Stimulated activated CD4-positive, alpha-beta T cell treated with anti-CD3 and anti-CD28 coated beads, Interleukin-15, amount 100 ng/mL, for 48 hours (primary cell): ENCODE measurements around the gene ADGRG3.
A peak's percentile ranks its signal among the peaks of the same experiment; 100 is the strongest.

Experiments
- DNase-seq, 2 donors: peaks; one replicate each; pipeline ENCODE4 v3.0.0-alpha.2; 2020; ENCODE audit warnings: low read depth in 2 of 2

ADGRG3 gene

GRCh38 chr16:57668263-57668571 is at the start of gene ADGRG3:
TSS of gene ADGRG3 (plus strand) at chr16:57668306. CDS start at chr16:57668348, 42 bp downstream.
- DNase-seq: no peak

- no peak for DNase-seq
These were observed 48.9 kb upstream of the ADGRG3 start for GRCh38 chr16:57619133-57619605.

GRCh38 chr16:57619606-57620334 is 48.3 kb upstream of the ADGRG3 start:
- DNase-seq: no peak

- no peak for DNase-seq
These were observed 47.5 kb upstream of the ADGRG3 start for GRCh38 chr16:57620335-57621231.

GRCh38 chr16:57621521-57622271 is 46.4 kb upstream of the ADGRG3 start:
- no peak for DNase-seq

GRCh38 chr16:57622361-57623250 is 45.5 kb upstream of the ADGRG3 start:
- no peak for DNase-seq

- DNase-seq: no peak
These were observed 44.7 kb upstream of the ADGRG3 start for GRCh38 chr16:57623251-57624043.

- DNase-seq: no peak
These were observed 43.9 kb upstream of the ADGRG3 start for GRCh38 chr16:57624044-57624688.

- no peak for DNase-seq
These were observed 43.2 kb upstream of the ADGRG3 start for GRCh38 chr16:57624806-57625500.

GRCh38 chr16:57626420-57627170 is 41.5 kb upstream of the ADGRG3 start:
- no peak for DNase-seq

- DNase-seq: no peak
These were observed 40.8 kb upstream of the ADGRG3 start for GRCh38 chr16:57627184-57627871.

- peak; percentile 53 to 57 for DNase-seq
These were observed 39.9 kb upstream of the ADGRG3 start, which contains the start of gene ADGRG1 for GRCh38 chr16:57628008-57628781. TSS of gene ADGRG1 (plus strand) at chr16:57628630. CDS start at chr16:57650288, 21,658 bp downstream.

- no peak for DNase-seq
These were observed 39.3 kb upstream of the ADGRG3 start for GRCh38 chr16:57628783-57629293.

GRCh38 chr16:57629516-57630406 is 38.3 kb upstream of the ADGRG3 start:
- DNase-seq: no peak

- no peak for DNase-seq
These were observed 37.7 kb upstream of the ADGRG3 start for GRCh38 chr16:57630407-57630797.
